Activated naive CD8-positive, alpha-beta T cell (primary cell): ENCODE measurements around the gene SERTAD1.
"Not testable (repeated sequence)": the region's sequence is repeated elsewhere in the genome, so short reads cannot be mapped to it uniquely, and the experiment has no call there.

Experiments used
- H3K27ac Mint-ChIP-seq: one replicate; pipeline ENCODE4 v1.8.0; 2021; ENCODE audit warnings: mixed read lengths
- H3K27me3 Mint-ChIP-seq: one replicate; pipeline ENCODE4 v1.8.0; 2021; ENCODE audit warnings: mixed read lengths
- H3K36me3 Mint-ChIP-seq: one replicate; pipeline ENCODE4 v1.8.0; 2021; ENCODE audit warnings: mixed read lengths
- H3K4me1 Mint-ChIP-seq: one replicate; pipeline ENCODE4 v1.8.0; 2021; ENCODE audit warnings: low read depth, mixed read lengths
- H3K4me3 Mint-ChIP-seq: one replicate; pipeline ENCODE4 v1.8.0; 2021; ENCODE audit warnings: mild to moderate bottlenecking, mixed read lengths
- H3K9me3 Mint-ChIP-seq: one replicate; pipeline ENCODE4 v1.8.0; 2021; ENCODE audit warnings: low read depth, mixed read lengths

SERTAD1 gene

GRCh38 chr19:40442328-40443130 is 16.7 kb upstream of the SERTAD1 start:
- peak overlapping the region; percentile 97 for H3K27ac Mint-ChIP-seq
- H3K4me1 Mint-ChIP-seq, result peaks cover 22% of the 10 kb centered on the region
- H3K27me3 Mint-ChIP-seq, result no peaks in the 10 kb centered on the region
- peak overlapping the region; percentile 100 for H3K4me3 Mint-ChIP-seq
- H3K9me3 Mint-ChIP-seq, result no peaks in the 10 kb centered on the region
- peaks cover 2% of the 10 kb centered on the region for H3K36me3 Mint-ChIP-seq

GRCh38 chr19:40441719-40442253 is 16.0 kb upstream of the SERTAD1 start:
- H3K4me1 Mint-ChIP-seq, result peaks cover 22% of the 10 kb centered on the region
- H3K36me3 Mint-ChIP-seq, result peaks cover 2% of the 10 kb centered on the region
- H3K27me3 Mint-ChIP-seq, result no peaks in the 10 kb centered on the region
- H3K9me3 Mint-ChIP-seq, result no peaks in the 10 kb centered on the region
- H3K4me3 Mint-ChIP-seq, result peak overlapping the region; percentile 100
- H3K27ac Mint-ChIP-seq, result peak overlapping the region; percentile 97

GRCh38 chr19:40438284-40438683 is 12.5 kb upstream of the SERTAD1 start:
- Mint-ChIP-seq H3K4me1 (peaks cover 26% of the 10 kb centered on the region), H3K27me3 (no peaks in the 10 kb centered on the region), H3K9me3 (no peaks in the 10 kb centered on the region), H3K4me3 (no peak overlapping the region), H3K36me3 (peaks cover 2% of the 10 kb centered on the region), H3K27ac (peak overlapping the region; percentile 58)

- H3K4me3 Mint-ChIP-seq, result peak overlapping the region; percentile 92
- peak overlapping the region; percentile 98 for H3K27ac Mint-ChIP-seq
- no peaks in the 10 kb centered on the region for H3K36me3 Mint-ChIP-seq
- no peaks in the 10 kb centered on the region for H3K9me3 Mint-ChIP-seq
- H3K4me1 Mint-ChIP-seq, result peaks cover 14% of the 10 kb centered on the region
- H3K27me3 Mint-ChIP-seq, result no peaks in the 10 kb centered on the region
Measured at GRCh38 chr19:40433391-40434216, 7.8 kb upstream of the SERTAD1 start.

- not testable (repeated sequence) for H3K27me3 Mint-ChIP-seq, H3K36me3 Mint-ChIP-seq, H3K9me3 Mint-ChIP-seq
- Mint-ChIP-seq H3K4me3 (peak overlapping the region; percentile 92), H3K4me1 (peaks cover 12% of the 10 kb centered on the region), H3K27ac (peak overlapping the region; percentile 98)
Measured at GRCh38 chr19:40432760-40433159, 7.0 kb upstream of the SERTAD1 start.

GRCh38 chr19:40431698-40432097 is 5.9 kb upstream of the SERTAD1 start:
- Mint-ChIP-seq H3K27me3 (no peaks in the 10 kb centered on the region), H3K9me3 (no peaks in the 10 kb centered on the region), H3K4me1 (peaks cover 12% of the 10 kb centered on the region), H3K36me3 (no peaks in the 10 kb centered on the region), H3K4me3 (no peak overlapping the region), H3K27ac (no peak overlapping the region)

- peaks cover 14% of the 10 kb centered on the region for H3K4me1 Mint-ChIP-seq
- H3K9me3 Mint-ChIP-seq, H3K27ac Mint-ChIP-seq, H3K36me3 Mint-ChIP-seq, H3K4me3 Mint-ChIP-seq, H3K27me3 Mint-ChIP-seq: not testable (repeated sequence)
Measured at GRCh38 chr19:40430242-40430641, 4.5 kb upstream of the SERTAD1 start.

- not testable (repeated sequence) for H3K27me3 Mint-ChIP-seq, H3K4me3 Mint-ChIP-seq, H3K9me3 Mint-ChIP-seq, H3K27ac Mint-ChIP-seq, H3K36me3 Mint-ChIP-seq
- peaks cover 14% of the 10 kb centered on the region for H3K4me1 Mint-ChIP-seq
Measured at GRCh38 chr19:40428197-40428596, 2.4 kb upstream of the SERTAD1 start.

GRCh38 chr19:40424637-40425449 is 949 bp downstream of the SERTAD1 start:
- Mint-ChIP-seq H3K9me3 (no peaks in the 10 kb centered on the region), H3K4me1 (peaks cover 26% of the 10 kb centered on the region), H3K27me3 (no peaks in the 10 kb centered on the region), H3K27ac (peak overlapping the region; percentile 98), H3K4me3 (peak overlapping the region; percentile 99), H3K36me3 (peaks cover 5% of the 10 kb centered on the region)

- H3K27me3 Mint-ChIP-seq, result no peaks in the 10 kb centered on the region
- peak overlapping the region; percentile 81 for H3K27ac Mint-ChIP-seq
- peak overlapping the region; percentile 99 for H3K4me3 Mint-ChIP-seq
Measured at GRCh38 chr19:40423938-40424337, 1.9 kb downstream of the SERTAD1 start.

GRCh38 chr19:40422748-40423566 is 2.8 kb downstream of the SERTAD1 start:
- no peak overlapping the region for H3K27ac Mint-ChIP-seq
- peak overlapping the region; percentile 85 for H3K4me3 Mint-ChIP-seq
- H3K36me3 Mint-ChIP-seq, result peaks cover 5% of the 10 kb centered on the region
- H3K9me3 Mint-ChIP-seq, result no peaks in the 10 kb centered on the region
- H3K27me3 Mint-ChIP-seq, result no peaks in the 10 kb centered on the region
- H3K4me1 Mint-ChIP-seq, result peaks cover 28% of the 10 kb centered on the region

More at GRCh38 chr19:40423938-40424337, 1.9 kb downstream of the SERTAD1 start:
- Mint-ChIP-seq H3K9me3 (no peaks in the 10 kb centered on the region), H3K36me3 (peaks cover 5% of the 10 kb centered on the region), H3K4me1 (peaks cover 28% of the 10 kb centered on the region)

- H3K4me3 Mint-ChIP-seq, result peak overlapping the region; percentile 85
- peak overlapping the region; percentile 94 for H3K27ac Mint-ChIP-seq
- no peaks in the 10 kb centered on the region for H3K27me3 Mint-ChIP-seq
- peaks cover 5% of the 10 kb centered on the region for H3K36me3 Mint-ChIP-seq
- H3K9me3 Mint-ChIP-seq, result no peaks in the 10 kb centered on the region
- peaks cover 30% of the 10 kb centered on the region for H3K4me1 Mint-ChIP-seq
Measured at GRCh38 chr19:40421993-40422747, 3.6 kb downstream of the SERTAD1 start.
